Measurements from ENCODE around the gene RPP30. TPM values are rescaled to one million over a fixed set of nuclear protein-coding genes. Genes with fewer than 3 reads are reported as not detected.

Gene RPP30
- total and polyA plus RNA-seq, 2 donors from 2014 or later: 26.5 to 42.9 TPM

- FAIRE-seq (no peak), DNase-seq (no peak)
- no peak overlapping the region for H3K4me3 ChIP-seq (ENCODE audit: low read length in 3 of 3)
- no peak overlapping the region for H3K9ac ChIP-seq (ENCODE audit: low read length in 3 of 3)
- no peaks in the 10 kb centered on the region for H3K36me3 ChIP-seq (ENCODE audit: control insufficient read depth in 2 of 3, insufficient read depth in 3 of 3, low read length in 3 of 3)
- H3K4me1 ChIP-seq (ENCODE audit: control insufficient read depth in 2 of 3, insufficient read depth in 2 of 3, low read depth in 1 of 3, low read length in 3 of 3): peaks cover 0 to 3% (median 3%) of the 10 kb centered on the region in 3 donors
- intact Hi-C loops (cut with DNase I): no loop called here
- no peak overlapping the region for H3K27ac ChIP-seq (ENCODE audit: low read depth in 2 of 2, low read length in 2 of 2)
- TF ChIP-seq CTCF (IDR thresholded peaks at IDR 0.05; ENCODE audit: borderline replicate concordance, extremely low read depth, insufficient read depth): no peak
- H3K9me3 ChIP-seq (ENCODE audit: control insufficient read depth in 2 of 3, insufficient read depth in 1 of 3, low read length in 3 of 3): no peaks in the 10 kb centered on the region
- H3K27me3 ChIP-seq (ENCODE audit: control insufficient read depth, insufficient read depth, low read length): no peaks in the 10 kb centered on the region
These were observed 57.4 kb downstream of the RPP30 start for GRCh38 chr10:90929179-90929578.

DNA sequence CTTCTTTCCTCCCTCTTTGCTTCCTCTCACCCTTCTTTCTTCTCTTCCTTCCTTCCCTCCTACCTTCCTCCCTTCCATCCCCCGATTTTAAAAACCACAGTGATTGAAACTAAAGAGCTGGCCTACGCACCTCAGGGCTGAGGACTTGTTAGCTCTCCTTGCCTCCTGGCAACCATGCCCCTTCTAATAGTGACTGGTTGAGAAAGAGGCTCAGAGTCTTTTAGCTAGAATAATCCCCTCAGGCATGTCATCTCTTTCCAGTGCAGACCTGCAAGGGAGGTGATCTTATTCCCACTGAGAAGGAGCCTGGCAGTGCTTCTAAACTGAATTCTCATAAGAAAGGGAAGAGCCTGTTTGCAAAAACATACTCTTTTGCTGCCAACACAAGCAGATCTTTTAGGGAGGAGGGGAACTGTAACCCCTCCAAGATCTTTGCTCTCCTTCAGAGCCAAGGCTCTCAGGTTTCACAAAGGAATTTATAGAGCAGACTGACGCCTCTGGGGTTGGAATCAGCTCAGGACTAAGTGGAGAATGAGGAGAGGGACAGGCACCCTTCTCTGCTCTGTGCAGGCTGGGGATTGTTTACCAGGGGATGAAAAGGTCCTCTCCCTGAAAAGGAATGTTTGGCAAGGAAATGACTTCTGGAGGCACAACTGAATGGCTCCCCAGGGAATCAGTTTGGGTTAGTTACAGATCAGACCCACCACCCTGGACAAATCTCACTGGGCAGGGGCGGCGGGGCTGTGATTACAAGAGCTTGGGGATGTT lies 58.5 kb downstream of the RPP30 start:
- no peak for FAIRE-seq
- Histone ChIP-seq H3K4me1 (ENCODE audit: control insufficient read depth in 2 of 3, insufficient read depth in 2 of 3, low read depth in 1 of 3, low read length in 3 of 3) (peaks cover 0 to 3% (median 3%) of the 10 kb centered on the region in 3 donors), H3K9me3 (ENCODE audit: control insufficient read depth in 2 of 3, insufficient read depth in 1 of 3, low read length in 3 of 3) (no peaks in the 10 kb centered on the region), H3K36me3 (ENCODE audit: control insufficient read depth in 2 of 3, insufficient read depth in 3 of 3, low read length in 3 of 3) (no peaks in the 10 kb centered on the region), H3K9ac (ENCODE audit: low read length in 3 of 3) (no peak overlapping the region), H3K4me3 (ENCODE audit: low read length in 3 of 3) (no peak overlapping the region), H3K27ac (ENCODE audit: low read depth in 2 of 2, low read length in 2 of 2) (peak overlapping the region in 1 of 2 donors; percentile 58), H3K27me3 (ENCODE audit: control insufficient read depth, insufficient read depth, low read length) (no peaks in the 10 kb centered on the region)
- no peak for TF ChIP-seq CTCF (IDR thresholded peaks at IDR 0.05; ENCODE audit: borderline replicate concordance, extremely low read depth, insufficient read depth)
- peak; percentile 43 to 85 (median 73) for DNase-seq
- intact Hi-C loops (cut with DNase I): no loop called here

GRCh38 chr10:90930971-90931871 lies 59.4 kb downstream of the RPP30 start:
- Histone ChIP-seq H3K9ac (ENCODE audit: low read length in 3 of 3) (no peak overlapping the region), H3K36me3 (ENCODE audit: control insufficient read depth in 2 of 3, insufficient read depth in 3 of 3, low read length in 3 of 3) (no peaks in the 10 kb centered on the region), H3K4me1 (ENCODE audit: control insufficient read depth in 2 of 3, insufficient read depth in 2 of 3, low read depth in 1 of 3, low read length in 3 of 3) (peaks cover 0 to 3% (median 3%) of the 10 kb centered on the region in 3 donors), H3K4me3 (ENCODE audit: low read length in 3 of 3) (no peak overlapping the region), H3K9me3 (ENCODE audit: control insufficient read depth in 2 of 3, insufficient read depth in 1 of 3, low read length in 3 of 3) (no peaks in the 10 kb centered on the region), H3K27me3 (ENCODE audit: control insufficient read depth, insufficient read depth, low read length) (no peaks in the 10 kb centered on the region), H3K27ac (ENCODE audit: low read depth in 2 of 2, low read length in 2 of 2) (peak overlapping the region in 1 of 2 donors; percentile 58)
- DNase-seq (peak; percentile 49 to 90 (median 62)), FAIRE-seq (no peak)
- TF ChIP-seq CTCF (IDR thresholded peaks at IDR 0.05; ENCODE audit: borderline replicate concordance, extremely low read depth, insufficient read depth): no peak
- intact Hi-C loops (cut with DNase I): no loop called here
